Kidney (tissue), 22 donors: Measurements from ENCODE around the gene RAB3C. TPM values are rescaled to one million over a fixed set of nuclear protein-coding genes. Genes with fewer than 3 reads are reported as not detected.
"Not testable (repeated sequence)": the region's sequence is repeated elsewhere in the genome, so short reads cannot be mapped to it uniquely, and the experiment has no call there.

ENCODE experiments used
- DNase-seq, 5 donors: peaks; one replicate each; pipeline ENCODE4 v3.0.0-alpha.2; 2013 to 2020
- FAIRE-seq: peaks from 2 replicates; lab custom pipeline; 2012; peaks lifted over from hg19 to GRCh38; lab: Jason Lieb, UNC
- H3K27ac ChIP-seq, 2 donors: one replicate each; pipeline ENCODE4 v1.7.0; 2013; ENCODE audit warnings: low read depth in 2 of 2, low read length in 2 of 2, inconsistent platforms in 1 of 2
- H3K27me3 ChIP-seq: one replicate; pipeline ENCODE4 v1.7.1; 2013; ENCODE audit warnings: low read length, inconsistent platforms; ENCODE audit not compliant: control insufficient read depth, insufficient read depth
- H3K36me3 ChIP-seq, 3 donors: one replicate each; pipeline versions ENCODE4 v1.7.0 to v1.7.1; 2013; ENCODE audit warnings: low read length in 3 of 3, control low read depth in 1 of 3, inconsistent platforms in 1 of 3; ENCODE audit not compliant: insufficient read depth in 3 of 3, control insufficient read depth in 2 of 3
- H3K4me1 ChIP-seq, 3 donors: one replicate each; pipeline versions ENCODE4 v1.7.0 to v1.7.1; 2013; ENCODE audit warnings: low read length in 3 of 3, inconsistent platforms in 1 of 3, low read depth in 1 of 3; ENCODE audit not compliant: control insufficient read depth in 2 of 3, insufficient read depth in 2 of 3
- H3K4me3 ChIP-seq, 3 donors: one replicate each; pipeline versions ENCODE4 v1.7.0 to v1.8.1; 2013; ENCODE audit warnings: low read length in 3 of 3, control low read depth in 1 of 3, inconsistent platforms in 1 of 3
- H3K9ac ChIP-seq, 3 donors: one replicate each; pipeline versions ENCODE4 v1.7.0 to v1.7.1; 2013; ENCODE audit warnings: low read length in 3 of 3, control low read depth in 1 of 3, inconsistent platforms in 1 of 3
- H3K9me3 ChIP-seq, 3 donors: one replicate each; pipeline versions ENCODE4 v1.7.0 to v1.7.1; 2013; ENCODE audit warnings: low read length in 3 of 3, control low read depth in 1 of 3, inconsistent platforms in 1 of 3; ENCODE audit not compliant: control insufficient read depth in 2 of 3, insufficient read depth in 1 of 3
- intact Hi-C: fragments of 100-400 bp; cut with DNase I; formaldehyde crosslinking; loops from one replicate; pipeline ENCODE4 v1.11.1; 2022
- long read RNA-seq, 10 donors: library from polyadenylated mRNA in 1 of 10; unstranded in 1 of 10; transcript quantifications; one replicate each; pipeline ENCODE4 v2.0.0 and lab custom pipeline, GENCODE V29; 2021 to 2026
- polyA plus RNA-seq: library from polyadenylated mRNA; stranded (reverse); fragments of 350-450 nt; fragmentation: Illumina TruSeq; extraction: RNeasy Lipid Tissue Mini Kit (QIAGEN cat#74804); gene quantifications from one replicate; pipeline ENCODE4 v1.2.3, GENCODE V29; 2014; ENCODE audit warnings: low read depth, low replicate concordance; ENCODE audit not compliant: insufficient read depth
- total RNA-seq: library from RNA; stranded (reverse); fragmentation: NEBNext Ultra II Directional; extraction: Animal tissue kit (Norgen Biotek cat#: 25700); gene quantifications from one replicate; pipeline ENCODE4 v1.2.1, GENCODE V29; 2021
- TF ChIP-seq, protein P1 (sequence below): IDR thresholded peaks from 3 replicates; pipeline ENCODE4 v1.5.1; 2012; ENCODE audit warnings: mild to moderate bottlenecking, moderate library complexity, borderline replicate concordance; ENCODE audit not compliant: insufficient read depth; ENCODE audit errors: extremely low read depth
- donor health status: control.
- donor health status: control.
- donor health status: control.
- donor health status: control.
- donor health status: control.
- donor health status: DM: yes; HTN: yes; CAD: no.
- donor health status: Normal renal cell carcinoma (clear cell type).

Gene RAB3C
- 3.7 TPM for total RNA-seq
- not detected for polyA plus RNA-seq
- long read RNA-seq, donor 1 = 0 reads
- long read RNA-seq, donor 2 = 0 reads
- long read RNA-seq, donor 3 = 0 reads
- long read RNA-seq, donor 4 = 0 reads
- long read RNA-seq, donor 5 = 0 reads
- long read RNA-seq, donor 6 = 0 reads
- long read RNA-seq, donor 7 = 0 reads
- long read RNA-seq, donor 8, full-length matches to known transcripts = 1 of 1 reads
- long read RNA-seq, donor 8, partial matches to known transcripts = 0 of 1 reads
- long read RNA-seq, donor 8, other reads (novel, unspliced or antisense) = 0 of 1 reads
- long read RNA-seq, donor 9 = 0 reads
- long read RNA-seq, donor 10 = 0 reads

GRCh38 chr5:58582803-58583491 lies at the start of gene RAB3C:
Gene RAB3C, plus strand, starts transcription at chr5:58583075. Its CDS starts 134 bp downstream, at chr5:58583209.
- peaks cover 5% of the 10 kb centered on the region for H3K27me3 ChIP-seq
- intact Hi-C loops = no loop called here
- no peak within 1 kb of the TSS for H3K27ac ChIP-seq
- H3K9ac ChIP-seq = peak within 1 kb of the TSS; percentile 6 to 70 (median 22)
- peaks cover 0 to 7% (median 7%) of the 10 kb centered on the region in 3 donors for H3K4me1 ChIP-seq
- DNase-seq (peak; percentile 93 to 98 (median 96)), FAIRE-seq (peak; percentile 80)
- no peaks in the 10 kb centered on the region for H3K36me3 ChIP-seq
- peak within 1 kb of the TSS; percentile 79 to 83 (median 82) for H3K4me3 ChIP-seq
- TF ChIP-seq, protein P1, sequence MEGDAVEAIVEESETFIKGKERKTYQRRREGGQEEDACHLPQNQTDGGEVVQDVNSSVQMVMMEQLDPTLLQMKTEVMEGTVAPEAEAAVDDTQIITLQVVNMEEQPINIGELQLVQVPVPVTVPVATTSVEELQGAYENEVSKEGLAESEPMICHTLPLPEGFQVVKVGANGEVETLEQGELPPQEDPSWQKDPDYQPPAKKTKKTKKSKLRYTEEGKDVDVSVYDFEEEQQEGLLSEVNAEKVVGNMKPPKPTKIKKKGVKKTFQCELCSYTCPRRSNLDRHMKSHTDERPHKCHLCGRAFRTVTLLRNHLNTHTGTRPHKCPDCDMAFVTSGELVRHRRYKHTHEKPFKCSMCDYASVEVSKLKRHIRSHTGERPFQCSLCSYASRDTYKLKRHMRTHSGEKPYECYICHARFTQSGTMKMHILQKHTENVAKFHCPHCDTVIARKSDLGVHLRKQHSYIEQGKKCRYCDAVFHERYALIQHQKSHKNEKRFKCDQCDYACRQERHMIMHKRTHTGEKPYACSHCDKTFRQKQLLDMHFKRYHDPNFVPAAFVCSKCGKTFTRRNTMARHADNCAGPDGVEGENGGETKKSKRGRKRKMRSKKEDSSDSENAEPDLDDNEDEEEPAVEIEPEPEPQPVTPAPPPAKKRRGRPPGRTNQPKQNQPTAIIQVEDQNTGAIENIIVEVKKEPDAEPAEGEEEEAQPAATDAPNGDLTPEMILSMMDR = no peak
- H3K9me3 ChIP-seq = peaks cover 0 to 2% (median 0%) of the 10 kb centered on the region in 3 donors

- H3K27ac ChIP-seq, DNase-seq, H3K9me3 ChIP-seq, intact Hi-C loops, H3K4me1 ChIP-seq, FAIRE-seq, H3K27me3 ChIP-seq, H3K4me3 ChIP-seq, H3K9ac ChIP-seq, H3K36me3 ChIP-seq: not testable (repeated sequence)
Observed at GRCh38 chr5:58541935-58542334, 40.9 kb upstream of the RAB3C start.

- no peak overlapping the region for H3K4me3 ChIP-seq
- H3K9me3 ChIP-seq = no peaks in the 10 kb centered on the region
- H3K36me3 ChIP-seq = no peaks in the 10 kb centered on the region
- DNase-seq (no peak), FAIRE-seq (no peak)
- intact Hi-C loops = no loop called here
- no peak overlapping the region for H3K9ac ChIP-seq
- H3K27ac ChIP-seq = no peak overlapping the region
- no peaks in the 10 kb centered on the region for H3K27me3 ChIP-seq
- H3K4me1 ChIP-seq = no peaks in the 10 kb centered on the region
- TF ChIP-seq, protein P1 = no peak
Observed at GRCh38 chr5:58542709-58543108, 40.2 kb upstream of the RAB3C start.

DNA sequence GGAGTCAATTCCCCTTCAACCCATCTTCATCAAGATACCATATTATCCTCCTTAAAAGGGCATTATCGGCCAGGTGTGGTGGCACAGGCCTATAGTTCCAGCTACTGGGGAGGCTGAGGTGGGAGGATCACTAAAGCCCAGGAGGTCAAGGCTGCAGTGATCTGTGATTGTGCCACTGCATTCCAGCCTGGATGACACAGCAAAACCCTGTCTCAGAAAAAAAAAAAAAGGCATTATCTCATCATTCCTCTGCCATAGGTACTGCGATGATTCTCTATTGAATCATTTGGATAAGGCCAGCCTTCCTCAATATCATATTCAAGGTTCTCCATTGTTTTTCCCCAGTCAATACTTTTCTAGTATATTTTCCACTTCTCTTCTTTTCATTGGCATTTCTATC lies 39.2 kb upstream of the RAB3C start:
- Histone ChIP-seq H3K27me3 (no peaks in the 10 kb centered on the region), H3K4me3 (no peak overlapping the region), H3K27ac (no peak overlapping the region)

More for the DNA sequence above, 39.2 kb upstream of the RAB3C start:
- Histone ChIP-seq H3K9ac (no peak overlapping the region), H3K36me3 (no peaks in the 10 kb centered on the region), H3K9me3 (no peaks in the 10 kb centered on the region), H3K4me1 (no peaks in the 10 kb centered on the region)
- intact Hi-C loops = no loop called here
- TF ChIP-seq, protein P1 = no peak
- DNase-seq (no peak), FAIRE-seq (no peak)
